Vagina (tissue), 2 donors: Measurements from ENCODE around the gene AMT. TPM values are rescaled to one million over a fixed set of nuclear protein-coding genes. Genes with fewer than 3 reads are reported as not detected.

ENCODE experiments used
- DNase-seq, 2 donors: peaks; one replicate each; pipeline ENCODE4 v3.0.0-alpha.2; 2017; ENCODE audit errors: extremely low spot score in 2 of 2
- H3K27ac ChIP-seq: fragments of 200-600 bp; sonication (generic); one replicate; pipeline ENCODE4 v1.5.1; 2019
- H3K27me3 ChIP-seq: fragments of 200-600 bp; sonication (generic); one replicate; pipeline ENCODE4 v1.5.1; 2019
- H3K36me3 ChIP-seq, 2 donors: fragments of 200-600 bp; sonication (generic); one replicate each; pipeline ENCODE4 v1.5.1; 2017 to 2019
- H3K4me1 ChIP-seq: fragments of 200-600 bp; sonication (generic); one replicate; pipeline ENCODE4 v1.5.1; 2019
- H3K4me3 ChIP-seq, 2 donors: fragments of 200-600 bp; sonication (generic); 1 replicate in 1 of 2; 2 replicates in 1 of 2; pipeline ENCODE4 v1.5.1; 2016 to 2019
- H3K9me3 ChIP-seq: fragments of 200-600 bp; sonication (generic); one replicate; pipeline ENCODE4 v1.5.1; 2019
- POLR2A ChIP-seq, 2 donors: fragments of 450-650 bp; IDR thresholded peaks; one replicate each; pipeline ENCODE4 v1.6.1; 2017; ENCODE audit warnings: antibody characterized with exemption in 2 of 2, mild to moderate bottlenecking in 2 of 2, moderate library complexity in 2 of 2
- POLR2AphosphoS5 ChIP-seq, 2 donors: sonication (generic); formaldehyde crosslinking; IDR thresholded peaks; one replicate each; pipeline ENCODE4 v1.9.0; 2017; ENCODE audit warnings: antibody characterized with exemption in 2 of 2, mild to moderate bottlenecking in 2 of 2, low read depth in 1 of 2; ENCODE audit not compliant: insufficient read depth in 1 of 2
- intact Hi-C: fragments of 100-400 bp; cut with DNase I; formaldehyde crosslinking; loops from one replicate; pipeline ENCODE4 v1.15.1; 2023
- total RNA-seq: library from RNA; depleted of rRNA; stranded (reverse); fragments of >200 nt; gene quantifications from one replicate; pipeline ENCODE4 v1.2.3, GENCODE V29; 2016
- TF ChIP-seq, protein P1 (sequence below), 3 experiments: fragments of 450-650 bp in 2 of 3; fragments of 200-600 bp in 1 of 3; sonication (generic) in 1 of 3; IDR thresholded peaks; one replicate each; pipeline ENCODE4 v1.5.1; 2017 to 2019; ENCODE audit warnings: antibody characterized with exemption in 3 of 3, mild to moderate bottlenecking in 2 of 3, moderate library complexity in 2 of 3

The AMT gene, protein sequence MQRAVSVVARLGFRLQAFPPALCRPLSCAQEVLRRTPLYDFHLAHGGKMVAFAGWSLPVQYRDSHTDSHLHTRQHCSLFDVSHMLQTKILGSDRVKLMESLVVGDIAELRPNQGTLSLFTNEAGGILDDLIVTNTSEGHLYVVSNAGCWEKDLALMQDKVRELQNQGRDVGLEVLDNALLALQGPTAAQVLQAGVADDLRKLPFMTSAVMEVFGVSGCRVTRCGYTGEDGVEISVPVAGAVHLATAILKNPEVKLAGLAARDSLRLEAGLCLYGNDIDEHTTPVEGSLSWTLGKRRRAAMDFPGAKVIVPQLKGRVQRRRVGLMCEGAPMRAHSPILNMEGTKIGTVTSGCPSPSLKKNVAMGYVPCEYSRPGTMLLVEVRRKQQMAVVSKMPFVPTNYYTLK
- total RNA-seq: 6.1 TPM

DNA sequence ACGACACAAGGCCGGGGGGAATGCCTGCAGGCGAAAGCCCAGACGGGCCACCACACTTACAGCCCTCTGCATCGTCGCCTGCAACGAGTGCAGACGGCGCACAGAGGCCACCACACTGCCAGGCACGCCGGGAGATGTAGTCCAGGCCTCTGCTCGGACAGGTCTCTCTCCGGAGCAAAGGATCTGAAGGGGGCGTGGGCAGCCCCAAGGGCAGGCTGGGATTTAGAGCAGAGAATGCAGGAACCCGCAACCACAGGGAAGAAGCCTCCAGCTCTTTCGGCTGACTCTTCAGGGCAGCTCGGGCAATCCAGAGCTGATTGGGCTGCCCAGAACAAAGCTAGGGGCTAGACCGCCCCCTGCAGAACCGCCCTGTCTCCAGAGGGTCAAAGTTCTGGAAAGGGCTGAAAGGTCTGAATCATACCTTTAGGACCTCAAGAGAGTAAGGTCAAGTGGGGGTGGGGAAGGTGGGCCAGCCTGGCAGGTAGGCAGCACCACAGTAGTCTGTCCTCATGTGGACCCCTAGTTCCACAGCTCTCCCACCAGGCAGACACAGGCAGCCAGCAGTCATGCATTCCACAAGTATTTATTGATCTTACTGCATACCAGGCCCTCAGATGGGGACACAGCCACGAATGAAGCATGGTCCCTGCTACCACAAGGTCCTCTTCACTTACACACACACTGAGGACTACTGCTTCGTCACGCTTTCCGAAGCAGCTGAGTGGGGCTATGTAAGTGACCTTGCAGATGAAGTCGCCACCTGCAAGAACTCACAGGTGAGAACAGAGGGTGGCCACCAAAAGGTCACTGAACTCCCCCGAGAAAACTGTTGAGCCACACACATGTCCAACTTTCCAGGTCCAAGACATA, at the start of gene AMT:
Gene AMT (minus strand): TSS at position 95 of the 870 bp plus-strand sequence. CDS start 23 bp downstream, at position 72.
- Histone ChIP-seq H3K36me3 (peaks cover 0 to 17% of the 10 kb centered on the region in 2 donors), H3K27ac (no peak within 1 kb of the TSS), H3K27me3 (no peaks in the 10 kb centered on the region), H3K4me1 (peaks cover 7% of the 10 kb centered on the region), H3K4me3 (no peak within 1 kb of the TSS), H3K9me3 (no peaks in the 10 kb centered on the region)
- no peak for DNase-seq
- intact Hi-C loops: no loop called here
- TF ChIP-seq POLR2AphosphoS5 (IDR thresholded peaks at IDR 0.05; ENCODE audit: insufficient read depth in 1 of 2, low read depth in 1 of 2): no peak
- TF ChIP-seq POLR2A (IDR thresholded peaks at IDR 0.05): no peak
- TF ChIP-seq, protein P1, sequence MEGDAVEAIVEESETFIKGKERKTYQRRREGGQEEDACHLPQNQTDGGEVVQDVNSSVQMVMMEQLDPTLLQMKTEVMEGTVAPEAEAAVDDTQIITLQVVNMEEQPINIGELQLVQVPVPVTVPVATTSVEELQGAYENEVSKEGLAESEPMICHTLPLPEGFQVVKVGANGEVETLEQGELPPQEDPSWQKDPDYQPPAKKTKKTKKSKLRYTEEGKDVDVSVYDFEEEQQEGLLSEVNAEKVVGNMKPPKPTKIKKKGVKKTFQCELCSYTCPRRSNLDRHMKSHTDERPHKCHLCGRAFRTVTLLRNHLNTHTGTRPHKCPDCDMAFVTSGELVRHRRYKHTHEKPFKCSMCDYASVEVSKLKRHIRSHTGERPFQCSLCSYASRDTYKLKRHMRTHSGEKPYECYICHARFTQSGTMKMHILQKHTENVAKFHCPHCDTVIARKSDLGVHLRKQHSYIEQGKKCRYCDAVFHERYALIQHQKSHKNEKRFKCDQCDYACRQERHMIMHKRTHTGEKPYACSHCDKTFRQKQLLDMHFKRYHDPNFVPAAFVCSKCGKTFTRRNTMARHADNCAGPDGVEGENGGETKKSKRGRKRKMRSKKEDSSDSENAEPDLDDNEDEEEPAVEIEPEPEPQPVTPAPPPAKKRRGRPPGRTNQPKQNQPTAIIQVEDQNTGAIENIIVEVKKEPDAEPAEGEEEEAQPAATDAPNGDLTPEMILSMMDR (IDR thresholded peaks at IDR 0.05): no peak

DNA sequence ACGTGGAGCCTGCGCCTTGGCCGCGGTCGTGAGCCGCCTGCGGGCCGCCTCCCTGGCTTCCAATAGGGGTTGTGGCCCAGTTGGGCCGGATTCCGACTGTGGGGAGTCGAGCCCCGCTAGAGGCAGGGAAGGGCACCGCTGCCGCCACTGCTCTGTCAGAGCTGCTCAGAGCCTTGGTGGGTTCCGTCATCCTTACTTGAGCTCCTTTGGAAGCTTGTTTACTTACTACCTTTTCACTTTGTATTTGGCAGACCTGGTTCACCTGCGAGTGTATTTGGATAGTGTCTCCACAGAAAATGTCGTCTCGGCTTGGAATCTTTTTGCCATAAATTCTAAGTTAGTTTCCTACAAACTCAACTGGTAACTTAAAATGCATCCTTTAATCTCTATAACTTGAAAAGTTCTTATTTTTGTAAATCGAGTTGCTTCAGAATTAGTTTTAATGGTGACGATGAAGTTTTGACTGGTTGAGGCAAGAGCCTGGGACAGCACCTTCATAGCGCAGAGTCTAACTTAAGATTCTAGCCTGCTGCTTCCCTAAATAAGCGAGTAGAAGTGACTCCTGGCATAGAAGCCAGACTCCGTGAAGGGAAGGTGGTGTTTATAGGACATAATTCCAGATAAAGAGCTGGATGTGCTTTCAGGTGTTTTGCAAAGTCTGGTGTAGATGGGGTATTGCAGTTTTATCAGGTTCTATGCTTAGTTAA, 48.6 kb upstream of the AMT start:
- peak overlapping the region; percentile 72 to 83 for H3K4me3 ChIP-seq
- H3K9me3 ChIP-seq: no peaks in the 10 kb centered on the region
- peak overlapping the region; percentile 88 for H3K27ac ChIP-seq
- H3K4me1 ChIP-seq: peaks cover 41% of the 10 kb centered on the region
- no peaks in the 10 kb centered on the region for H3K27me3 ChIP-seq
- DNase-seq: no peak
- no peak for TF ChIP-seq POLR2A (IDR thresholded peaks at IDR 0.05)
- TF ChIP-seq, protein P1 (IDR thresholded peaks at IDR 0.05): no peak
- TF ChIP-seq POLR2AphosphoS5 (IDR thresholded peaks at IDR 0.05; ENCODE audit: insufficient read depth in 1 of 2, low read depth in 1 of 2): peak in 1 of 2 donors; percentile 32
- intact Hi-C loops: no loop called here
- no peaks in the 10 kb centered on the region for H3K36me3 ChIP-seq

DNA sequence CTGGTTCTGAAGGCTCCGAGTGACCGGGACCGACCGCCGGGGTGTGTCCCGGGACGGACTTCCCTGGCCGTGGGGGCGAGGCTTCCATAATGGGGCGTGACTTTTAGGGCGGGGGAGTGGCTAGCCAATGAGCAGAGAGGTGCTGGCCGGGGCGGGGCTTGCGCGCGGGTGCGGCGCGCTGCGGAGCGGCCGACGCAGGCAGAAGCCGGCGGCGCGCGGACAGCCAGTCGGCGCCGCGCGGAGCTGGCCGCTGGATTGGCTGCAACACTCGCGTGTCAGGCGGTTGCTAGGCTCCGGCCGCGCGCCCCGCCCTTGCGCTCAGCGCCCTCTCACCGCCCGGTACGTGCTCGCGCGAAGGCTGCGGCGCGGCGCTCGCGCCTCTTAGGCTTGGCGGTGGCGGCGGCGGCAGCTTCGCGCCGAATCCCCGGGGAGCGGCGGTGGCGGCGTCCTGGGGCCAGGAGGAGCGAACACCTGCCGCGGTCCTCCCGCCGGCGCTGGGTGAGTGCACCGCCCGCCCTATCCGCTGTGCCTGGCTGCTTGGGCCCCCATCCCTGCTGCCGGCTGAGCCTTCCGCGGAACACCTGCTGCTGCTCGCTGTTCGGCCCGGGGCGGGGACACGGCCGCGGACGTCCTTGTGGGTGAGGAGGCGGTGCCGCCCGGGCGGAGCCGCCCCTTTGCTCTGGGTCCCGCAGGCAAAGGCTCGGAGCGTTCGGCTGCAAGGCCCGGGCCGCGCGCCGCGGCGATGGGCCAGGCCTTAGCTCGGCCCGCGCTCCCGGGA, 47.9 kb upstream of the AMT start, which contains the start of gene DAG1:
Gene DAG1 (plus strand): TSS at position 332 of the 778 bp plus-strand sequence. CDS start 40,268 bp downstream, outside the sequence.
- Histone ChIP-seq H3K4me3 (peak within 1 kb of the TSS; percentile 72 to 83), H3K4me1 (peaks cover 41% of the 10 kb centered on the region), H3K36me3 (no peaks in the 10 kb centered on the region), H3K27me3 (no peaks in the 10 kb centered on the region), H3K9me3 (no peaks in the 10 kb centered on the region), H3K27ac (peak within 1 kb of the TSS; percentile 91)
- intact Hi-C loops: no loop called here
- TF ChIP-seq, protein P1 (IDR thresholded peaks at IDR 0.05): no peak
- TF ChIP-seq POLR2A (IDR thresholded peaks at IDR 0.05) (peak in 1 of 2 donors; percentile 49), POLR2AphosphoS5 (IDR thresholded peaks at IDR 0.05; ENCODE audit: insufficient read depth in 1 of 2, low read depth in 1 of 2) (peak in 1 of 2 donors; percentile 83)
- peak in 1 of 2 donors; percentile 98 for DNase-seq

DNA sequence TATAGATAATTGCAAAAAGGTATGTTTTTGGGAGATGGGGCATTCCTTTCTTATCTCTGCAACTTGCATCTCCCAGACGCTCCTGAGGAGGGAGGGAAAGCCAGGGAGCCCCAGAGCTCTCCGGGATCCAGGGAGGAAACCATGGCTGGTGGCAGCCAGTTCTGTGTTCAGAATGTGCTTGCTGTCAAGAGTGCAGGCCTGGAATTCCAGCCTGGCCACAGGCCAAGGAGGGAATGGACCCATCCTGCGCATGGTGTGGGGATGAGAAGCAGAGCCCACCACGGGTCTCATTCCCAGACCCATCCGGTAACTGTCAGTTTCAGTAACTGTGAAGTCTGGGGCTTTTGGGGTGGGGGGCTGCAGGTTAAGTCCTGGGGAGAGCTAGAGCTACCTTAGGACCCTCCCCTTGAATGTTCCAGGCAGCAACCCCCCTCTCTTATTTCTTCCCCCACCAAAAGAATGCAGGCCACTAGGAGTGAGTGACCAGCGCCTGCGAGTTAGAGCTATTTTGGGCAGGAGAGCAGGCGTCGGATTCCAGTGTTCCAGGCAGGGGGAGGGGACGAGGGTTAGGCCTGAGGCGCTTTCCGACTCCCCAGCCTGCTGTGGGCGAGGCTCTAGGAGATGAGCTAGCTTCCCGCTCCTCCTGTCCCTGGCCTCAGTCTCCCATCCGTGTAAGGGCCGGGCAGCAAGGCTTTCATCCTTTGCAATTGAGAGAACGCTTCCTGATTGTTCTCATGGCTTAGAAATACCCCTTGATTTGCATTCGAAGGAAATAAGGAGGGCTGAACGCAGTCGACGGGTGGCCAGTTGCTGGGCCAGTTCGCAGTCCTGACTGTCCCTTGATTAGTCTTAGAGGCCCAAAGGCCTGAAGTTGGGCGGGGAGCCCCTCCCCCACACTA, 47.0 kb upstream of the AMT start:
- Histone ChIP-seq H3K4me1 (peaks cover 41% of the 10 kb centered on the region), H3K9me3 (no peaks in the 10 kb centered on the region), H3K36me3 (no peaks in the 10 kb centered on the region), H3K27ac (peak overlapping the region; percentile 91), H3K4me3 (peak overlapping the region; percentile 72 to 83), H3K27me3 (no peaks in the 10 kb centered on the region)
- DNase-seq: no peak
- intact Hi-C loops: no loop called here
- TF ChIP-seq, protein P1 (IDR thresholded peaks at IDR 0.05): no peak
- TF ChIP-seq POLR2A (IDR thresholded peaks at IDR 0.05): no peak
- TF ChIP-seq POLR2AphosphoS5 (IDR thresholded peaks at IDR 0.05; ENCODE audit: insufficient read depth in 1 of 2, low read depth in 1 of 2): peak in 1 of 2 donors; percentile 94
